HG02981 (cell line): Measurements from ENCODE around the gene KRT84.

Experiments used
- ATAC-seq: cut with Tn5 transposase; IDR thresholded peaks from one replicate; pipeline ENCODE4 v1.9.1; 2021; ENCODE audit warnings: mild to moderate bottlenecking, moderate library complexity; ENCODE audit not compliant: unreplicated experiment

The KRT84 gene, protein sequence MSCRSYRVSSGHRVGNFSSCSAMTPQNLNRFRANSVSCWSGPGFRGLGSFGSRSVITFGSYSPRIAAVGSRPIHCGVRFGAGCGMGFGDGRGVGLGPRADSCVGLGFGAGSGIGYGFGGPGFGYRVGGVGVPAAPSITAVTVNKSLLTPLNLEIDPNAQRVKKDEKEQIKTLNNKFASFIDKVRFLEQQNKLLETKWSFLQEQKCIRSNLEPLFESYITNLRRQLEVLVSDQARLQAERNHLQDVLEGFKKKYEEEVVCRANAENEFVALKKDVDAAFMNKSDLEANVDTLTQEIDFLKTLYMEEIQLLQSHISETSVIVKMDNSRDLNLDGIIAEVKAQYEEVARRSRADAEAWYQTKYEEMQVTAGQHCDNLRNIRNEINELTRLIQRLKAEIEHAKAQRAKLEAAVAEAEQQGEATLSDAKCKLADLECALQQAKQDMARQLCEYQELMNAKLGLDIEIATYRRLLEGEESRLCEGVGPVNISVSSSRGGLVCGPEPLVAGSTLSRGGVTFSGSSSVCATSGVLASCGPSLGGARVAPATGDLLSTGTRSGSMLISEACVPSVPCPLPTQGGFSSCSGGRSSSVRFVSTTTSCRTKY

GRCh38 chr12:52385226-52385702, at the start of gene KRT84:
Gene KRT84, minus strand, starts transcription at chr12:52385652. Its CDS starts 67 bp downstream, at chr12:52385585.
- ATAC-seq: no peak

GRCh38 chr12:52434760-52435530, 49.5 kb upstream of the KRT84 start:
- no peak for ATAC-seq

- no peak for ATAC-seq
Measured at GRCh38 chr12:52434081-52434733, 48.8 kb upstream of the KRT84 start, which contains the start of gene KRT75. Gene KRT75, minus strand, starts transcription at chr12:52434371. Its CDS starts 67 bp downstream, at chr12:52434304.

- ATAC-seq: no peak
Measured at GRCh38 chr12:52433501-52434080, 48.1 kb upstream of the KRT84 start.

GRCh38 chr12:52432559-52433207, 47.2 kb upstream of the KRT84 start:
- no peak for ATAC-seq

GRCh38 chr12:52428121-52428520, 42.7 kb upstream of the KRT84 start:
- ATAC-seq: no peak

GRCh38 chr12:52427083-52427482, 41.6 kb upstream of the KRT84 start:
- ATAC-seq: no peak

DNA sequence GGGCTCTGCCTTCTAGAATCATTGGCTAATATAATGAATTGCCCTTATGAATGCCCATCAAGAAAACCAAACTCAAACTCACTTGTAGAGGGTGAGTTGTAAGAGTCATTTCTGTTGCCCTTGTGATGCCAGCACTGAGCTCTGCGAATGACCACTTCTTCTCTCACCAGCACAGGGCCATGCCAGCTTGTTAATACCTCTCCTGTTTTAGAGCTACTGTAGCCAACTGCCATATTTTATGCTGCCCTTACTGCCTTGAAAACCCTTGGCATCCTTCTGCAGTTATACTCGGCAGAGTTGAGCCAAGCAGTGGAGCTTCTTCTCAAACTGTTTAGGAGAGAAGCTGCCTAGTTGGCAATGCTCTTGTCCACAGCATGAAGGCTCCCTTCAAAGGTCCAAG, 40.6 kb upstream of the KRT84 start:
- ATAC-seq: no peak

- ATAC-seq: no peak
Measured at GRCh38 chr12:52425466-52425865, 40.0 kb upstream of the KRT84 start.

- no peak for ATAC-seq
Measured at GRCh38 chr12:52423661-52424500, 38.4 kb upstream of the KRT84 start.

- no peak for ATAC-seq
Measured at GRCh38 chr12:52423035-52423434, 37.6 kb upstream of the KRT84 start.

DNA sequence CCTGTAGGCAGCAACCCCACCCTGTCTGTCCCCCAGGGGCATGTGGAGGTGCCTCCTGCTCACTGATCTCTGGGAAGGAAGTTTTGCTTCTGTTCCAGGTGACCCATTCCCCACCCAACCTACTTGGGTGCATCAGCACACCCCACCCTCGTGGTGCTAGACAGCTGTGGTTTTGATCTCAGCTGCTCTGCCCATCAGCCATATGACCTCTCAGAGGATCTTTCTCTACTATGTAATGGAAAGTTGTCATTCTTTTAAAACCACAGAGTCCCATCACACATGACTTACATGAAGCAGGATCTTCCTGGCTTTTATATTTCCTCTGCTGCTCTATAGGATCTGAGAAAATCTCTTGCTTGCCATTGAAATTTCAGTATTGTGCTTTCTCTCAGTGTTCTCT, 34.2 kb upstream of the KRT84 start:
- ATAC-seq: no peak

DNA sequence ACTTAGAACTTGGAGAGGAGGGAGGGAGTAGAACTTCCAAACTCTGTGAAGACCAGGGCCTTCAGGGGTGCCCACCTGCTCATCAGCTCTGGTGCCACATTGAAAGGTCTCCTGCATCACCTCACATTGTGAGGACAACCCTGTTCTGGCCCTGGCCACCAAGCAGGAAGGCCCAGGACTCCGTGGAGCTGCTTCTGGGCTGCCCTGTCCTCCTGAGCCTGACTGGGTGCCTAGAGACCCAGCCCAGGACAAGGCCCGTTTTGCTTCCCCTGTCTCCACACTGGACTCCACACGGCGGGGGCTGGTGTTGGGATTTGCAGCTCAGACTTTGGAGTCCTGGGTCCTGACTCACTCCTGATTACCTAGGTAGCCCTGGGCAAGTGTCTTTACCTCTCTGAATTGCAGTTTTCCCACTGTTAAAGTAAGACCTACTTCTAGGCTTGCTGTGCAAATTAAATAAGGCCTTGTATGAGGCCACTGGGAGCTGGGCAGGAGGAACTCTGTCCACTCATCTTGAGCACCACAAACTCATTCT, 33.2 kb upstream of the KRT84 start:
- no peak for ATAC-seq

DNA sequence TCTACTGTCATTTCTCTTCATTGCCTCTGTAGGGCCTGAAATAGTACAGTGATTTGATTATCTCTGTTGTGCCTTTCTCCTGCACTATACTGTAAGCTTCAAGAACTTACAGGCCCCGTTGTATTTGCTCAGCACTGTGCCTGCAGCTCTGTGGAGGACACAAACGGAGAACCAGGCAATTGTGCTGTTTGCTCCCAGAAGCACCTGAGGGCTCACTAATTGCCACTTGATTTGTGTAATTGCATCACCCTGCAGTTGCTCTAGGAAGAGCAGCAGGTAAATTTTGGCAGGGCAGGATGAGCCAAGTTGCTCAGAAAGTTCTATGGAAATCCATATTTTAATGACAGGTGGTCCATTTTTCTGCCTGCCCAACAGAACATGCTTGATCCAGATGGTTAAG, 32.3 kb upstream of the KRT84 start:
- no peak for ATAC-seq

DNA sequence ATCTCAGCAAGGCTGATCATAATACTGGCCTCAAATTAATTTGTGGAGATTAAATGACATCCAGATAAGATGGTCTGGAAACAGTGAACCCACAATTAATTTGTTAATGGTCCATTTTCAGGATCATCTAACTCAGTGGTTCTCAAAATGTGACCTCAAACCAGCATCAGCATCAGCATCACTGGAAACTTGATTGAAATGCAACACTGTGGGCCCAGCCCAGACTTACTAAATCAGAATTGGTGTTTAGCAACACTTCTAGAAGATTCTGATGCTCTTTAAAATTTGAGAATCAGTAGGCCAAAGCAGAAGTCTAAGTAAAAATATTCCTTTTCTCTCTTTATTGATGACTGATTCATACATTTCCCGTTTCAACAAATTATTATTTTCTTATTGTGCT, 31.3 kb upstream of the KRT84 start:
- ATAC-seq: no peak

- no peak for ATAC-seq
Measured at GRCh38 chr12:52415870-52416750, 30.7 kb upstream of the KRT84 start.

- ATAC-seq: no peak
Measured at GRCh38 chr12:52414936-52415335, 29.5 kb upstream of the KRT84 start.

- no peak for ATAC-seq
Measured at GRCh38 chr12:52413782-52414345, 28.4 kb upstream of the KRT84 start.
